Activated naive CD4-positive, alpha-beta T cell treated with anti-CD3 and anti-CD28 coated beads, Interleukin-2, amount 50 U/mL, for 24 hours (primary cell): Measurements from ENCODE around the gene CDH24.

Experiments
- H3K27ac Mint-ChIP-seq: one replicate; pipeline ENCODE4 v1.8.0; 2021; ENCODE audit warnings: mild to moderate bottlenecking, mixed read lengths
- H3K27me3 Mint-ChIP-seq: one replicate; pipeline ENCODE4 v1.8.0; 2021; ENCODE audit warnings: mixed read lengths
- H3K36me3 Mint-ChIP-seq: one replicate; pipeline ENCODE4 v1.8.0; 2021; ENCODE audit warnings: mixed read lengths
- H3K4me1 Mint-ChIP-seq: one replicate; pipeline ENCODE4 v1.8.0; 2021; ENCODE audit warnings: mixed read lengths
- H3K4me3 Mint-ChIP-seq: one replicate; pipeline ENCODE4 v1.8.0; 2021; ENCODE audit warnings: mild to moderate bottlenecking, mixed read lengths
- H3K9me3 Mint-ChIP-seq: one replicate; pipeline ENCODE4 v1.8.0; 2021; ENCODE audit warnings: mixed read lengths

CDH24 gene

DNA sequence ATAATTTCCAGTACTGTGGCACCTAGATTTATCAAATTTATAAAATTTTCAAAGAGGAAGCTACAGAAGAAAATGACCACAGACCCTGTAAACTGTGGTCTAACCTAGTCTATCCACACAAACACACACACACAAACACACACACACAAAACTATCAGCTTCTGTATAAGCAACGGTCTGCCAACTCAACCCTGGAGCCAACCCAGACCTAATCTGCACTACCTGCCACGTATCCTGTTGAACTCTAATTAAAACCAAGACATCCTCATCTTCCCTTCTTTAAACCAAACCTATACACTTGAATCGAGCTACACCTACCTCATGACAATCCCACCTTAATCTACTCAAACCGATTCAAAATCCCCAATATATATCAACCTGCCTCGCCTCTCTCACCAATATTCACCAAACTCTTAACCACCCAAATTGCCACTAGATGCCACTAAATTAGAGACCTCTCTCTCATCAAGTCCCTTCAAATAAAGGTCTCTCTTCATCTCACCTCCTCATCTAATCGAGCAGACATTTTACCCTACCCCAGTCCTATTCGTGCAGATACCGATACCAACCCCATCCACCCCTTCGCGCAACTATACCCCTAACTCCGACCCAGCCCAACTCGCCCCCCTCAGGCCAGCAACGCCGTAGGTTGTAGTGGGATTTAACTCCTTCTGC is 36.8 kb upstream of the CDH24 start:
- Mint-ChIP-seq H3K36me3 (peaks cover 16% of the 10 kb centered on the region), H3K27me3 (no peaks in the 10 kb centered on the region), H3K9me3 (no peaks in the 10 kb centered on the region), H3K4me3 (no peak overlapping the region), H3K4me1 (peaks cover 50% of the 10 kb centered on the region), H3K27ac (no peak overlapping the region)

DNA sequence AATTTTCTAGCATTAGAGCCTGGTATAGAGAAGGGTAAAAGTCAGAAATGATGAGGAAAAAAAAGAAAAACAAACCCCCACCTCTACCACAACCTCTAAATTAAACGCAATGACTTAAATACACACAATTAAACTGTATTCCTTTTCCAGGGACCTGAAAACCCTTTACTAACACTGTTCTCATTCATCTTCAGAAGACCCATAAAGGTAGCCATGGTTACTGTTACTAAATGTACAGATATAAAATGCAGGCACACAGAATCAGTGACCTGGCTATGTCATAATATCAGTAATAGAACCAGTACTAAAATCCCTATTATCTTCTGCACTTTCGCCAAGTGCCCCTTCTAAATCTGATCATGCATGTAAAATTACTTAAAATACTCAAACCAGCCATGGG is 36.2 kb upstream of the CDH24 start:
- Mint-ChIP-seq H3K4me1 (peaks cover 49% of the 10 kb centered on the region), H3K27me3 (no peaks in the 10 kb centered on the region), H3K36me3 (peaks cover 15% of the 10 kb centered on the region), H3K27ac (no peak overlapping the region), H3K4me3 (no peak overlapping the region), H3K9me3 (no peaks in the 10 kb centered on the region)

GRCh38 chr14:23093104-23093503 is 35.8 kb upstream of the CDH24 start:
- no peak overlapping the region for H3K27ac Mint-ChIP-seq
- H3K9me3 Mint-ChIP-seq: no peaks in the 10 kb centered on the region
- no peaks in the 10 kb centered on the region for H3K27me3 Mint-ChIP-seq
- peaks cover 49% of the 10 kb centered on the region for H3K4me1 Mint-ChIP-seq
- no peak overlapping the region for H3K4me3 Mint-ChIP-seq
- peaks cover 15% of the 10 kb centered on the region for H3K36me3 Mint-ChIP-seq

GRCh38 chr14:23091294-23092225 is 34.2 kb upstream of the CDH24 start:
- Mint-ChIP-seq H3K36me3 (peaks cover 18% of the 10 kb centered on the region), H3K27ac (peak overlapping the region; percentile 36), H3K27me3 (no peaks in the 10 kb centered on the region), H3K4me3 (peak overlapping the region; percentile 9), H3K9me3 (no peaks in the 10 kb centered on the region), H3K4me1 (peaks cover 50% of the 10 kb centered on the region)

DNA sequence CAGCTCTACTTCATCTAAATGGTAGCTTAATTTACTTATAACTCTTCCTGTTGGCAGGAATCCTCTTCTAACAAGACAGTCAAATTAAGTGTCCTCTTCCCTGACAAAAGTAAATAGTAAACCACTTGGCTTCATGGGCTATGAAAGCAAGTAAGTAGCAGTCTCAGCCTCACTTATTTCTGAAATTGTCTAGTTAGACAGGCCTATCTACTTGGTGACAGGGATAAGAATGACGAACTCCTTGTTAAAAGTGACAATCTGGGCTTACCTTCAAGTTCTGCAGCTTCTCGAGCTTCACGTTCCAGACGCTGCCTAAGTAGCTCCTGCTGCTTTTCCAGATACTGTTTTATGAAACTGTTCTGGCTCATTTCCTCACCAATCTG is 32.9 kb upstream of the CDH24 start:
- peak overlapping the region; percentile 81 for H3K27ac Mint-ChIP-seq
- H3K4me3 Mint-ChIP-seq: no peak overlapping the region
- peaks cover 24% of the 10 kb centered on the region for H3K36me3 Mint-ChIP-seq
- no peaks in the 10 kb centered on the region for H3K27me3 Mint-ChIP-seq
- H3K4me1 Mint-ChIP-seq: peaks cover 62% of the 10 kb centered on the region
- no peaks in the 10 kb centered on the region for H3K9me3 Mint-ChIP-seq

DNA sequence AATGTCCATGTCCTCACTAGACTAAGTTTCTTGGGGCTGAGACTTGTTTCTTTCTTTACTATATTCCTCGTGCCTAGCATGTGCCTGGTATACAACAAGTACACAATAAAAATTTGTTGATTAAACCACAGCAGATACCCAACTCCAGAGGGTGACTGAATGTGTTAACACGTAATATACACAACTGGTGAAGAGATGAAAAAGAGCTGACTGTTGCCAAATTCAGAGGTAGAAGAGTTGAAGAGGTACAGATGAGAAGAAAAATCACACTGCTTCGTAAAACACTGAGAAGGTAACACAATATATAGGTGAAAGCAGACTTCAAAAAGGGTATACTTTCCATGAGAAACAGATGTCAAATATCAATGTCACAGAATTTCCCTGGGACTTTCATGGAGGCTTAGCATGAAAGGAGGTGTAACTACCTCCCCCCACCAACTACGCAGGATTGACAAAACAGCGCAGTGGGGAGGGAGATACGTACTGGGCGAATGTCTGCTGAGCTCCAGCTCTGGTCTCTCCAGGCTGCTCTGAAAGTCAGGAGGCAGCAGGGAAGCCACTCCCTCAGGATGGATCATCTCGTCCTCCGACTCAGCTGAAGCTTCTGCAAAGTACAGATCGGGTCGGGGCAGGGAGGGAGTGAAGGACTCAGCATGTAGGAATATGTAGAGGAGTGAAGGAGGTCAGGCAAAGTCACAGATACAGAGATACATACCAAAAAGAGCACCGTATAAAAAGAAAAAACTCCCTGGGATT is 32.4 kb upstream of the CDH24 start:
- H3K27me3 Mint-ChIP-seq: no peaks in the 10 kb centered on the region
- H3K36me3 Mint-ChIP-seq: peaks cover 24% of the 10 kb centered on the region
- H3K4me1 Mint-ChIP-seq: peaks cover 64% of the 10 kb centered on the region
- no peak overlapping the region for H3K4me3 Mint-ChIP-seq
- H3K27ac Mint-ChIP-seq: peak overlapping the region; percentile 68
- no peaks in the 10 kb centered on the region for H3K9me3 Mint-ChIP-seq

DNA sequence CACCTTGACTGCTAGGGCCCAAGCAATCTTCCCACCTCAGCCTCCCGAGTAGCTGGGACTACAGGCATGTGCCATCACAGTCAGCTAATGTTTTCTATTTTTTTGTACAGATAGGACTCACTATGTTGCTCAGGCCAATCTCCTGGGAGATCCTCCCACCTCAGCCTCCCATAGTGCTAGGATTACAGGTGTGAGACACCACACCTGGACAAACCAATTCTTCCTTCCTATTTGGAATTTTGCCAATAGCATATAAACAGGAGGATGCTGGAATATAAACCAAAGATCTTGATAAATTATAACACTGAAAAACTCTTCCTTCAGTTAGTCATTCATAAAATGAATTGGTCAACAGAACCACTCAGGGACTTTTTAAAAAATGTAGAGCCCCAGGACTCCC is 29.2 kb upstream of the CDH24 start:
- Mint-ChIP-seq H3K27ac (peak overlapping the region; percentile 41), H3K4me1 (peaks cover 45% of the 10 kb centered on the region), H3K36me3 (peaks cover 21% of the 10 kb centered on the region), H3K4me3 (no peak overlapping the region), H3K9me3 (no peaks in the 10 kb centered on the region), H3K27me3 (no peaks in the 10 kb centered on the region)

GRCh38 chr14:23085458-23085857 is 28.1 kb upstream of the CDH24 start:
- Mint-ChIP-seq H3K27me3 (no peaks in the 10 kb centered on the region), H3K36me3 (peaks cover 24% of the 10 kb centered on the region), H3K9me3 (no peaks in the 10 kb centered on the region), H3K4me3 (no peak overlapping the region), H3K4me1 (peaks cover 42% of the 10 kb centered on the region), H3K27ac (peak overlapping the region; percentile 76)

GRCh38 chr14:23080474-23080873 is 23.2 kb upstream of the CDH24 start:
- H3K4me3 Mint-ChIP-seq: no peak overlapping the region
- peaks cover 11% of the 10 kb centered on the region for H3K36me3 Mint-ChIP-seq
- no peaks in the 10 kb centered on the region for H3K9me3 Mint-ChIP-seq
- H3K27ac Mint-ChIP-seq: peak overlapping the region; percentile 52
- peaks cover 16% of the 10 kb centered on the region for H3K4me1 Mint-ChIP-seq
- no peaks in the 10 kb centered on the region for H3K27me3 Mint-ChIP-seq

GRCh38 chr14:23079716-23080115 is 22.4 kb upstream of the CDH24 start:
- no peaks in the 10 kb centered on the region for H3K27me3 Mint-ChIP-seq
- H3K9me3 Mint-ChIP-seq: no peaks in the 10 kb centered on the region
- H3K27ac Mint-ChIP-seq: peak overlapping the region; percentile 79
- H3K4me3 Mint-ChIP-seq: no peak overlapping the region
- peaks cover 12% of the 10 kb centered on the region for H3K4me1 Mint-ChIP-seq
- peaks cover 11% of the 10 kb centered on the region for H3K36me3 Mint-ChIP-seq

- H3K4me1 Mint-ChIP-seq: peaks cover 8% of the 10 kb centered on the region
These were observed 21.4 kb upstream of the CDH24 start for GRCh38 chr14:23078692-23079116.

GRCh38 chr14:23077962-23078361 is 20.6 kb upstream of the CDH24 start:
- no peak overlapping the region for H3K4me3 Mint-ChIP-seq
- no peaks in the 10 kb centered on the region for H3K27me3 Mint-ChIP-seq
- H3K27ac Mint-ChIP-seq: peak overlapping the region; percentile 17
- H3K4me1 Mint-ChIP-seq: peaks cover 8% of the 10 kb centered on the region
- peaks cover 11% of the 10 kb centered on the region for H3K36me3 Mint-ChIP-seq
- no peaks in the 10 kb centered on the region for H3K9me3 Mint-ChIP-seq

More at GRCh38 chr14:23078692-23079116, 21.4 kb upstream of the CDH24 start:
- Mint-ChIP-seq H3K27me3 (no peaks in the 10 kb centered on the region), H3K4me3 (no peak overlapping the region), H3K27ac (no peak overlapping the region), H3K36me3 (peaks cover 11% of the 10 kb centered on the region), H3K9me3 (no peaks in the 10 kb centered on the region)

DNA sequence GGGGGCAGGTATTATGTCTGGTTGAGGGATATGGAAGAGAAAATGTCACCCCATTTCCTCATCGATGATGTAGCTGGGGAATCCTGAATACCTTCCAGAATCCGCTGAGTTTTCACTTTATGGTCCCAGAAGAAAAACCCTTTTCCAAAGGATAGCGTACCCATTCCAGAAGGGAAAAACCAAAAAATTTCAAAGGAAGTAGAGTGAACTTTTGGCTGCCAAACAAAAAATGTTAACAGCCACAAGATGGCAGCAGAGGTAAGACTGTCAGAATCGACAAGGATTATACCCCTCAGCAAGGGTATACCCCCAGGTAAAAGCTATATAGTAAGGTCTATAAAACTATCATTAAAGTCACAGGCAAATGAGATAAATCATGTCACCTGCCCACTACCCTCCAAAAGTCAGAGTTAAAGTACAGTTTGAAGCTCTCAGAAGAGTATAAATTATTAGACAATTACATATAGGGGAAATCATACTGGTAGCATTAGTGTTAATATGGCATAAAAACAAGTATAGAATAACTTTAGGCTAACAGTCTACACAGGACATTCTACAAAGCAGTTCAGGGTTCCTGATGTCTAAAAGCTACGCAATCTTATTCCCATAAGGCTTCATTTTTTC is 19.6 kb upstream of the CDH24 start:
- no peaks in the 10 kb centered on the region for H3K9me3 Mint-ChIP-seq
- H3K4me3 Mint-ChIP-seq: no peak overlapping the region
- no peaks in the 10 kb centered on the region for H3K27me3 Mint-ChIP-seq
- H3K36me3 Mint-ChIP-seq: peaks cover 11% of the 10 kb centered on the region
- no peak overlapping the region for H3K27ac Mint-ChIP-seq
- H3K4me1 Mint-ChIP-seq: peaks cover 15% of the 10 kb centered on the region

- Mint-ChIP-seq H3K9me3 (no peaks in the 10 kb centered on the region), H3K4me1 (peaks cover 29% of the 10 kb centered on the region), H3K36me3 (peaks cover 10% of the 10 kb centered on the region), H3K27me3 (no peaks in the 10 kb centered on the region), H3K4me3 (no peak overlapping the region), H3K27ac (no peak overlapping the region)
These were observed 17.6 kb upstream of the CDH24 start for GRCh38 chr14:23074906-23075305.

GRCh38 chr14:23071921-23072539 is 14.7 kb upstream of the CDH24 start:
- Mint-ChIP-seq H3K4me1 (peaks cover 35% of the 10 kb centered on the region), H3K27me3 (no peaks in the 10 kb centered on the region), H3K27ac (peak overlapping the region; percentile 98), H3K9me3 (no peaks in the 10 kb centered on the region), H3K4me3 (peak overlapping the region; percentile 94), H3K36me3 (peaks cover 10% of the 10 kb centered on the region)
